Measurements from ENCODE around the gene CEP44.

Gene CEP44

GRCh38 chr4:174279433-174280155 lies 4.1 kb upstream of the CEP44 start:
- Histone ChIP-seq H2BK120ac (ENCODE audit: low read depth, low read length) (no peak overlapping the region), H3K79me1 (ENCODE audit: low read length) (no peaks in the 10 kb centered on the region), H3K4me3 (ENCODE audit: low read length) (no peak overlapping the region), H3K27ac (ENCODE audit: low read depth, low read length) (no peak overlapping the region), H3K23ac (ENCODE audit: low read length) (no peak overlapping the region), H3K79me2 (ENCODE audit: control insufficient read depth, insufficient read depth, low read length) (no peaks in the 10 kb centered on the region), H3K36me3 (ENCODE audit: control insufficient read depth, insufficient read depth, low read length) (no peaks in the 10 kb centered on the region), H3K56ac (ENCODE audit: low read length) (no peak overlapping the region), H4K8ac (ENCODE audit: low read depth, low read length) (no peak overlapping the region), H2BK15ac (replicated peaks; ENCODE audit: low read depth) (no peak overlapping the region), H3K18ac (ENCODE audit: low read length) (no peak overlapping the region), H3K4me1 (ENCODE audit: control insufficient read depth, low read depth, low read length) (no peaks in the 10 kb centered on the region), H2BK5ac (ENCODE audit: low read length) (no peak overlapping the region), H3K27me3 (ENCODE audit: insufficient read depth, low read length, poor library complexity) (no peaks in the 10 kb centered on the region), H2AK5ac (ENCODE audit: low read length) (no peak overlapping the region), H3K4ac (ENCODE audit: low read depth, low read length) (no peak overlapping the region), H3K4me2 (ENCODE audit: low read length) (no peak overlapping the region), H3K9ac (ENCODE audit: low read length) (no peak overlapping the region), H4K5ac (ENCODE audit: low read length) (no peak overlapping the region)
- no CpG with 5 or more reads among the region's 3 CpGs for WGBS (ENCODE audit: extremely low coverage, insufficient coverage, low lambda C conversion rate)
- DNase-seq: no peak

- Histone ChIP-seq H2BK5ac (ENCODE audit: low read length) (no peak overlapping the region), H3K79me2 (ENCODE audit: control insufficient read depth, insufficient read depth, low read length) (peaks cover 4% of the 10 kb centered on the region), H3K4me3 (ENCODE audit: low read length) (no peak overlapping the region), H2BK15ac (replicated peaks; ENCODE audit: low read depth) (no peak overlapping the region), H3K4me2 (ENCODE audit: low read length) (no peak overlapping the region), H3K4me1 (ENCODE audit: control insufficient read depth, low read depth, low read length) (no peaks in the 10 kb centered on the region), H3K9ac (ENCODE audit: low read length) (no peak overlapping the region), H2AK5ac (ENCODE audit: low read length) (no peak overlapping the region), H3K79me1 (ENCODE audit: low read length) (no peaks in the 10 kb centered on the region), H3K18ac (ENCODE audit: low read length) (no peak overlapping the region), H3K27me3 (ENCODE audit: insufficient read depth, low read length, poor library complexity) (no peaks in the 10 kb centered on the region), H4K5ac (ENCODE audit: low read length) (no peak overlapping the region), H3K27ac (ENCODE audit: low read depth, low read length) (no peak overlapping the region), H4K8ac (ENCODE audit: low read depth, low read length) (no peak overlapping the region), H3K56ac (ENCODE audit: low read length) (no peak overlapping the region), H3K36me3 (ENCODE audit: control insufficient read depth, insufficient read depth, low read length) (no peaks in the 10 kb centered on the region), H3K4ac (ENCODE audit: low read depth, low read length) (no peak overlapping the region), H3K23ac (ENCODE audit: low read length) (no peak overlapping the region), H2BK120ac (ENCODE audit: low read depth, low read length) (no peak overlapping the region)
- no CpG with 5 or more reads among the region's 5 CpGs for WGBS (ENCODE audit: extremely low coverage, insufficient coverage, low lambda C conversion rate)
- DNase-seq: no peak
Observed at GRCh38 chr4:174281182-174281737, 2.5 kb upstream of the CEP44 start.

GRCh38 chr4:174281901-174282300 lies 1.8 kb upstream of the CEP44 start:
- H3K27me3 ChIP-seq (ENCODE audit: insufficient read depth, low read length, poor library complexity): no peaks in the 10 kb centered on the region
- no peak overlapping the region for H3K23ac ChIP-seq (ENCODE audit: low read length)
- H3K4me2 ChIP-seq (ENCODE audit: low read length): no peak overlapping the region
- no peak overlapping the region for H3K4me3 ChIP-seq (ENCODE audit: low read length)
- no peak overlapping the region for H3K27ac ChIP-seq (ENCODE audit: low read depth, low read length)
- H3K79me1 ChIP-seq (ENCODE audit: low read length): peaks cover under 1% of the 10 kb centered on the region
- no peaks in the 10 kb centered on the region for H3K36me3 ChIP-seq (ENCODE audit: control insufficient read depth, insufficient read depth, low read length)
- no peak overlapping the region for H2AK5ac ChIP-seq (ENCODE audit: low read length)
- DNase-seq: no peak
- H3K4me1 ChIP-seq (ENCODE audit: control insufficient read depth, low read depth, low read length): no peaks in the 10 kb centered on the region
- no peak overlapping the region for H4K8ac ChIP-seq (ENCODE audit: low read depth, low read length)
- H3K4ac ChIP-seq (ENCODE audit: low read depth, low read length): no peak overlapping the region
- no peak overlapping the region for H2BK120ac ChIP-seq (ENCODE audit: low read depth, low read length)
- H3K18ac ChIP-seq (ENCODE audit: low read length): no peak overlapping the region
- H3K56ac ChIP-seq (ENCODE audit: low read length): no peak overlapping the region
- peaks cover 4% of the 10 kb centered on the region for H3K79me2 ChIP-seq (ENCODE audit: control insufficient read depth, insufficient read depth, low read length)
- no peak overlapping the region for H4K5ac ChIP-seq (ENCODE audit: low read length)
- H2BK5ac ChIP-seq (ENCODE audit: low read length): no peak overlapping the region
- H2BK15ac ChIP-seq (replicated peaks; ENCODE audit: low read depth): no peak overlapping the region
- H3K9ac ChIP-seq (ENCODE audit: low read length): no peak overlapping the region

DNA sequence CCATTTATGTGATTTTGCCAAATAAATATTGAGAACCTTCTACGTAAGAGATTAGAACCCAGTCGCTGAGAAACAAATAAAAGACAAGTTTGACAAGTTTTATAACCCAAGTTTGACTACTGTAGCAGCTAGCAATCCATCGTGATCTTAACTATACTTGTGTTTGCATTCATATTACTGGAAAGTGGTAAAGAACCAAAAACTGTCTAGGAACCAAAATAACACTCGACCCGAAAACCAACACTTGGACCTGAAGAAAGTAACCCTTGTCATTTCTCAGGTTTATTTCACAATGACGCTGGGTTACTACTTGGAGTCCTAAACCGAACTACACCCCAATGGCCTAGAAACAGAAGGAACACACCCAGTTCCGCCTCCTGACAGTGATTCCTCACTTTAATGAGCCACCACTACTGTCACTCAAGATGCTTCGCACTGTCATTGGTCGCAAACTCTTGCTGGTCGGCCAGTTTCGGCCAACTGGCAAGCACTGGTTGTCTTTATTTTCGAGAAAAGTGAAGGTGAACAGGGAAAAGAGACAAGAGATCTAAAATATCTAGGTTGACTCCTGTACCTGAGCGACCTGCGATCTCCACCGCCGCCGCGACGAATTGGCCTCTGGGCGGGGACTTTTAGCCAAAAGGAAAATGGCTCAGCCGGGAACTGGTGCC lies 740 bp upstream of the CEP44 start:
- Histone ChIP-seq H2BK120ac (ENCODE audit: low read depth, low read length) (no peak overlapping the region), H3K4ac (ENCODE audit: low read depth, low read length) (no peak overlapping the region), H3K4me3 (ENCODE audit: low read length) (peak overlapping the region; percentile 87), H3K56ac (ENCODE audit: low read length) (peak overlapping the region; percentile 95), H4K8ac (ENCODE audit: low read depth, low read length) (no peak overlapping the region), H3K23ac (ENCODE audit: low read length) (no peak overlapping the region), H3K4me2 (ENCODE audit: low read length) (peak overlapping the region; percentile 48), H3K79me1 (ENCODE audit: low read length) (peaks cover 1% of the 10 kb centered on the region), H2BK15ac (replicated peaks; ENCODE audit: low read depth) (no peak overlapping the region), H3K27ac (ENCODE audit: low read depth, low read length) (no peak overlapping the region), H2BK5ac (ENCODE audit: low read length) (no peak overlapping the region), H2AK5ac (ENCODE audit: low read length) (no peak overlapping the region), H3K4me1 (ENCODE audit: control insufficient read depth, low read depth, low read length) (no peaks in the 10 kb centered on the region), H3K36me3 (ENCODE audit: control insufficient read depth, insufficient read depth, low read length) (no peaks in the 10 kb centered on the region), H4K5ac (ENCODE audit: low read length) (no peak overlapping the region), H3K27me3 (ENCODE audit: insufficient read depth, low read length, poor library complexity) (no peaks in the 10 kb centered on the region), H3K79me2 (ENCODE audit: control insufficient read depth, insufficient read depth, low read length) (peaks cover 4% of the 10 kb centered on the region), H3K18ac (ENCODE audit: low read length) (no peak overlapping the region), H3K9ac (ENCODE audit: low read length) (peak overlapping the region; percentile 91)
- WGBS (ENCODE audit: extremely low coverage, insufficient coverage, low lambda C conversion rate): no CpG with 5 or more reads among the region's 22 CpGs
- peak; percentile 97 for DNase-seq

GRCh38 chr4:174284487-174284886 lies 776 bp downstream of the CEP44 start:
- Histone ChIP-seq H4K5ac (ENCODE audit: low read length) (no peak overlapping the region), H3K56ac (ENCODE audit: low read length) (peak overlapping the region; percentile 95), H3K79me1 (ENCODE audit: low read length) (peaks cover 1% of the 10 kb centered on the region), H3K4me3 (ENCODE audit: low read length) (peak overlapping the region; percentile 87), H3K4me2 (ENCODE audit: low read length) (peak overlapping the region; percentile 51), H3K23ac (ENCODE audit: low read length) (no peak overlapping the region), H3K36me3 (ENCODE audit: control insufficient read depth, insufficient read depth, low read length) (no peaks in the 10 kb centered on the region), H3K4me1 (ENCODE audit: control insufficient read depth, low read depth, low read length) (no peaks in the 10 kb centered on the region), H3K27ac (ENCODE audit: low read depth, low read length) (peak overlapping the region; percentile 85), H3K4ac (ENCODE audit: low read depth, low read length) (peak overlapping the region; percentile 16), H3K27me3 (ENCODE audit: insufficient read depth, low read length, poor library complexity) (no peaks in the 10 kb centered on the region), H2BK15ac (replicated peaks; ENCODE audit: low read depth) (no peak overlapping the region), H3K9ac (ENCODE audit: low read length) (peak overlapping the region; percentile 91), H3K79me2 (ENCODE audit: control insufficient read depth, insufficient read depth, low read length) (peaks cover 4% of the 10 kb centered on the region), H3K18ac (ENCODE audit: low read length) (no peak overlapping the region), H2AK5ac (ENCODE audit: low read length) (no peak overlapping the region), H2BK5ac (ENCODE audit: low read length) (no peak overlapping the region), H4K8ac (ENCODE audit: low read depth, low read length) (no peak overlapping the region), H2BK120ac (ENCODE audit: low read depth, low read length) (no peak overlapping the region)
- no peak for DNase-seq
- no CpG with 5 or more reads among the region's 6 CpGs for WGBS (ENCODE audit: extremely low coverage, insufficient coverage, low lambda C conversion rate)
